ENCODE data around the gene CDH23.

DNA sequence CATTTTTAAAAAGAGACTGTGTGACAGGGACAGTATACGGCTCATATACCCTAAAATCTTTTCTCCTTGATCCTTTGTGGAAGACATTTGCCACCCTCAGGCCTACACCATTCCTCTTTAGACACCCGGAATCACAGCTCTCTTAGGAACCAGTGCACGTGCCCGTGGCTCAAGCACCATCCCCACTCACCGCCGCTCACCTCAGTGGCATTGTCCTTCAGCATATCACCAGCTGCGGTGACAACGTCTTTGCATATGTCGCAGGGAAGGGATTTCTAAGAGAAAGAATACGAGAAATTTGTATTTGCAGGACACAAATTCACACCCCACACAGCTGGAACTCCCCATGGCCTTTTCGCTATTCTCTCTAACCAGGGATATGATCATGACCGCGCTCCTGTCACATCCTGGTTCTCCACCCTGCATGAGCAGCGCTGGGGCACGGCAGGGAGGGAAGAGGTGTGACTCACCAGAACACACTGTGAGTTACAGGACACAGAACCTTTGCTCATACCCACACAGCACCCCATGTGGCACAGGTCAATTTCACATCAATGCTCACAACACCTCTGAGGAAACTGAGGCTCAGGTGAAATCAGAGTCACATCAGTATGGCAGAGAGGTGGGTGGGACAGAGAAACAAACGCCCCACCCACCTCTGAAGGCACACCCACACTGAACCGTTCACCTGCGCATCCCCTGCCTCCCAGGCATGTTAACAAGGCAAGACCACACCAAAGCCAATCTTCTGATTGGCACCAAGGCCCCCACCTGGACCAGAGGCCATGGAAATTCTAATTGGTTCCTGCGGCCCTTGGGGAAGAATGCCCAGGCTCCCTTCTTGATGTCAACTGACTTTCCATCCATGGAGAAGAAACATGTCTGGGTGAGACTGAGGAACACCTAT is 435.2 kb downstream of the CDH23 start:
- TF ChIP-seq, protein P1, sequence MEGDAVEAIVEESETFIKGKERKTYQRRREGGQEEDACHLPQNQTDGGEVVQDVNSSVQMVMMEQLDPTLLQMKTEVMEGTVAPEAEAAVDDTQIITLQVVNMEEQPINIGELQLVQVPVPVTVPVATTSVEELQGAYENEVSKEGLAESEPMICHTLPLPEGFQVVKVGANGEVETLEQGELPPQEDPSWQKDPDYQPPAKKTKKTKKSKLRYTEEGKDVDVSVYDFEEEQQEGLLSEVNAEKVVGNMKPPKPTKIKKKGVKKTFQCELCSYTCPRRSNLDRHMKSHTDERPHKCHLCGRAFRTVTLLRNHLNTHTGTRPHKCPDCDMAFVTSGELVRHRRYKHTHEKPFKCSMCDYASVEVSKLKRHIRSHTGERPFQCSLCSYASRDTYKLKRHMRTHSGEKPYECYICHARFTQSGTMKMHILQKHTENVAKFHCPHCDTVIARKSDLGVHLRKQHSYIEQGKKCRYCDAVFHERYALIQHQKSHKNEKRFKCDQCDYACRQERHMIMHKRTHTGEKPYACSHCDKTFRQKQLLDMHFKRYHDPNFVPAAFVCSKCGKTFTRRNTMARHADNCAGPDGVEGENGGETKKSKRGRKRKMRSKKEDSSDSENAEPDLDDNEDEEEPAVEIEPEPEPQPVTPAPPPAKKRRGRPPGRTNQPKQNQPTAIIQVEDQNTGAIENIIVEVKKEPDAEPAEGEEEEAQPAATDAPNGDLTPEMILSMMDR (IDR thresholded peaks at IDR 0.05), result no peak
- TF ChIP-seq POLR2A (IDR thresholded peaks at IDR 0.05), result no peak
- no peak for TF ChIP-seq POLR2AphosphoS5 (IDR thresholded peaks at IDR 0.05)
